Spleen (tissue), 7 donors: ENCODE measurements around the gene FAM78B.

ENCODE experiments used
- POLR2A ChIP-seq, 3 donors: fragments of 450-650 bp; IDR thresholded peaks; one replicate each; pipeline ENCODE4 v1.5.1; 2017; ENCODE audit warnings: antibody characterized with exemption in 3 of 3, mild to moderate bottlenecking in 1 of 3
- TF ChIP-seq, protein P1 (sequence below), 11 experiments: fragments of 200-600 bp in 7 of 11; fragments of 450-650 bp in 4 of 11; sonication (generic) in 4 of 11; IDR thresholded peaks in 8 of 11; conservative IDR thresholded peaks in 3 of 11; 1 replicate in 7 of 11; 2 replicates in 4 of 11; pipeline versions ENCODE4 v1.4.0 to v1.8.0; 2016 to 2021; ENCODE audit warnings: antibody characterized with exemption in 11 of 11, inconsistent platforms in 4 of 11, mild to moderate bottlenecking in 1 of 11
- donor health status: DM: no; HTN: no; CAD: no; lungs with moderate emphysema.
- donor health status: DM: no; HTN: no; CAD: no.
- donor health status: DM: no; HTN: no; CAD: no.

DNA sequence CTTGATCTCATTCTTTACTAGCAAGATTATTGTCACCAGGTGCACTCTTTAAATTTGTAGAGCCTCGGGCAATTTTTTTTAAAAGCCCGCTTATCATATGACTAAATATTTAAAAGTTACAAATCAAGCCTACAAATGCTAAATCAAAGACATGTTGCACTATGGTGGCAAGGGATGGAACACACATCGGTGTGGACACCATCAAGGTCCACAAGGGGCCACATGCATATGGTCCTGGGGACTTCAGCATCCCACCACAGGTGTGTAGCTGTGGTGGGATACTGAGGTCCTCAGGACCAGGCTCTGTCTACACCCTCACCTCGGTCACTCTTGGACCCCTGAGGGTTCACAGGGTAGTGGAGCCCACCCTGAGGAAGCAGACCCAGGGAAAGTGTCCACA, 45.8 kb downstream of the FAM78B start:
- TF ChIP-seq, protein P1, sequence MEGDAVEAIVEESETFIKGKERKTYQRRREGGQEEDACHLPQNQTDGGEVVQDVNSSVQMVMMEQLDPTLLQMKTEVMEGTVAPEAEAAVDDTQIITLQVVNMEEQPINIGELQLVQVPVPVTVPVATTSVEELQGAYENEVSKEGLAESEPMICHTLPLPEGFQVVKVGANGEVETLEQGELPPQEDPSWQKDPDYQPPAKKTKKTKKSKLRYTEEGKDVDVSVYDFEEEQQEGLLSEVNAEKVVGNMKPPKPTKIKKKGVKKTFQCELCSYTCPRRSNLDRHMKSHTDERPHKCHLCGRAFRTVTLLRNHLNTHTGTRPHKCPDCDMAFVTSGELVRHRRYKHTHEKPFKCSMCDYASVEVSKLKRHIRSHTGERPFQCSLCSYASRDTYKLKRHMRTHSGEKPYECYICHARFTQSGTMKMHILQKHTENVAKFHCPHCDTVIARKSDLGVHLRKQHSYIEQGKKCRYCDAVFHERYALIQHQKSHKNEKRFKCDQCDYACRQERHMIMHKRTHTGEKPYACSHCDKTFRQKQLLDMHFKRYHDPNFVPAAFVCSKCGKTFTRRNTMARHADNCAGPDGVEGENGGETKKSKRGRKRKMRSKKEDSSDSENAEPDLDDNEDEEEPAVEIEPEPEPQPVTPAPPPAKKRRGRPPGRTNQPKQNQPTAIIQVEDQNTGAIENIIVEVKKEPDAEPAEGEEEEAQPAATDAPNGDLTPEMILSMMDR (IDR thresholded peaks at IDR 0.05 in 8 of 11, conservative IDR thresholded peaks at IDR 0.05 in 3 of 11): no peak
- TF ChIP-seq POLR2A (IDR thresholded peaks at IDR 0.05): no peak
